Measurements from ENCODE around the gene ZAR1.
A peak's percentile ranks its signal among the peaks of the same experiment; 100 is the strongest.
"Not testable (repeated sequence)": the region's sequence is repeated elsewhere in the genome, so short reads cannot be mapped to it uniquely, and the experiment has no call there.

Gene ZAR1, protein sequence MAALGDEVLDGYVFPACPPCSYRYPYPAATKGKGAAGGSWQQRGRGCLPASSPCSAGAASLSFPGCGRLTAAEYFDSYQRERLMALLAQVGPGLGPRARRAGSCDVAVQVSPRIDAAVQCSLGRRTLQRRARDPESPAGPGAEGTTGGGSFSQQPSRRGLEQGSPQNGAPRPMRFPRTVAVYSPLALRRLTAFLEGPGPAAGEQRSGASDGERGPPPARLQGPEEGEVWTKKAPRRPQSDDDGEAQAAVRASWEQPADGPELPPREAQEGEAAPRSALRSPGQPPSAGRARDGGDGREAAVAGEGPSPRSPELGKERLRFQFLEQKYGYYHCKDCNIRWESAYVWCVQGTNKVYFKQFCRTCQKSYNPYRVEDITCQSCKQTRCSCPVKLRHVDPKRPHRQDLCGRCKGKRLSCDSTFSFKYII

GRCh38 chr4:48490012-48490679 lies at the start of gene ZAR1:
Gene ZAR1 (plus strand): TSS chr4:48490252. CDS start chr4:48490292, 40 bp downstream.
- DNase-seq (ENCODE audit: low spot score): peak; percentile 32

DNA sequence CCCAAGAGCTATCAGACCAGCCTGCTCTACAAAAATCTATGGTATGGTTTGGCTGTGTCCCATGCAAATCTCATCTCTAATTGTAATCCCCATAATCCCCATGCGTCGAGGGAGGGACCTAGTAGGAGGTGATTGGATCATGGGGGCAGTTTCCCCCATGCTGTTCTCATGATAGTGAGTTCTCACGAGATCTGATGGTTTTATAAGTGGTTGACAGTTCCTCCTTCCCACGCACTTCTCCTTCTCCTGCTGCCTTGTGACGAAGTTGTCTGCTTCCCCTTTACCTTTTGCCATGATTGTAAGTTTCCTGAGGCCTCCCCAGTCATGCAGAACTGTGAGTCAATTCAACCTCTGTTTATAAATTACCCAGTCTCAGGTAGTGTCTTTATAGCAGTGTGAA lies 49.1 kb upstream of the ZAR1 start:
- not testable (repeated sequence) for DNase-seq (ENCODE audit: low spot score)

- no peak for DNase-seq (ENCODE audit: low spot score)
Measured at GRCh38 chr4:48445704-48446103, 44.3 kb upstream of the ZAR1 start.

DNA sequence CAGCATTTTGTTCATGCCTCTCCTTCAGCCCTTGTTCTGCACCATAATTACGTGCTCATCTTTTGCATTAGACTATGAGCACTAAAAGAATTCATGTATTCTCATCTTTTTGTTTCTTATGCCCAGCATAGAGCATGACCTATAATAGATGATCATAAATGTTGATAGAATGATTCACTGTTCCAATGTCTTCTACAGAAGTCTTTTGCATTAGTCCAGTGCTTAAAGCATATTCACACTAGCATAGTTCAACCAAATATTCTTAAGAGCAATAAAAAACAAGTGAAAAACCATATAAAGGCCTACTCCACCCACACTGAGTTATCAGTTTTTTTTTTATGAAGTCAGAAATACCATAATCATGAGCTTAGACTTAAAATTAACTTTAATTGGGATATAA lies 43.4 kb upstream of the ZAR1 start:
- no peak for DNase-seq (ENCODE audit: low spot score)

- no peak for DNase-seq (ENCODE audit: low spot score)
Measured at GRCh38 chr4:48449151-48449550, 40.9 kb upstream of the ZAR1 start.

- DNase-seq (ENCODE audit: low spot score): no peak
Measured at GRCh38 chr4:48450740-48451139, 39.3 kb upstream of the ZAR1 start.

GRCh38 chr4:48451656-48452055 lies 38.4 kb upstream of the ZAR1 start:
- not testable (repeated sequence) for DNase-seq (ENCODE audit: low spot score)

GRCh38 chr4:48454591-48454990 lies 35.5 kb upstream of the ZAR1 start:
- no peak for DNase-seq (ENCODE audit: low spot score)

GRCh38 chr4:48461000-48461399 lies 29.1 kb upstream of the ZAR1 start:
- no peak for DNase-seq (ENCODE audit: low spot score)

GRCh38 chr4:48462363-48462762 lies 27.7 kb upstream of the ZAR1 start:
- DNase-seq (ENCODE audit: low spot score): no peak

- DNase-seq (ENCODE audit: low spot score): no peak
Measured at GRCh38 chr4:48467442-48467841, 22.6 kb upstream of the ZAR1 start.

DNA sequence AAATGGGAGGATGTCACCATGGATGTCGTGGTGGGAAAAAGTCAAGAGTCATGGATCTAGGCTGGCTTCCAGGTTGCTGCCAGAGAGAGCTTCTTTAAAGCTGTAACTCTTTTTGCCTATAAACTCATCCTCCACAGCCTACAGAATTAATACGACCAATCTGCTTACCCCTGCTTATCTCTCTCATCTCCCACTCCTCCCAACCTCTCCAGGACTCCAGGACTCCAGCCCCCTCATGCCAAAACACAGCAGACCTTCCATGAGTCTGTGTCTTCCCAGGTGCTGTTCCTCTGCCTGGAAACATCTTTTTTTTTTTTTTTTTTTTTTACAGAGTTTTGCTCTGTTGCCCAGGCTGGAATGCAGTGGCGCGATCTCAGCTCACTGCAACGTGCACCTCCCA lies 22.2 kb upstream of the ZAR1 start:
- no peak for DNase-seq (ENCODE audit: low spot score)

- DNase-seq (ENCODE audit: low spot score): no peak
Measured at GRCh38 chr4:48470137-48470536, 19.9 kb upstream of the ZAR1 start.

GRCh38 chr4:48470570-48470969 lies 19.5 kb upstream of the ZAR1 start:
- no peak for DNase-seq (ENCODE audit: low spot score)

- DNase-seq (ENCODE audit: low spot score): no peak
Measured at GRCh38 chr4:48472794-48473193, 17.3 kb upstream of the ZAR1 start.

DNA sequence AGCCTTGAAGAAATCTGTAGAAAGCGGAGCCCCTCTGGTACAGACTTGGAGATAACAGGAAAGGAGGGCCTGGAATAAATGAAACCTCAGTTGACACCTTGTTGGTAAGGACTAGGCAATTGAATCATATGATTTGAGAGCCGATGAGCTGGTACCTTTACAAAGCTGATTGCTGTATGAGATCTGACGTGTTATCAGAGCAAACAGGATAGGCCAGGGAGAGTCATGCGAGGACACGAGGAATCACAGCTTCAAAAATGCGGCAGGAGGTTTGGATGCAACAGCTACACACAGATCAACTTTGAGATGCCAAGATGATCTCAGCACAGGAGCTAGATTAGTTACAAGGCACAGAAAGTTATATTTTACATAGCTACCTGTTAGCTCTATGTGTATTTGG lies 14.3 kb upstream of the ZAR1 start:
- no peak for DNase-seq (ENCODE audit: low spot score)

- no peak for DNase-seq (ENCODE audit: low spot score)
Measured at GRCh38 chr4:48478273-48478672, 11.8 kb upstream of the ZAR1 start.

DNA sequence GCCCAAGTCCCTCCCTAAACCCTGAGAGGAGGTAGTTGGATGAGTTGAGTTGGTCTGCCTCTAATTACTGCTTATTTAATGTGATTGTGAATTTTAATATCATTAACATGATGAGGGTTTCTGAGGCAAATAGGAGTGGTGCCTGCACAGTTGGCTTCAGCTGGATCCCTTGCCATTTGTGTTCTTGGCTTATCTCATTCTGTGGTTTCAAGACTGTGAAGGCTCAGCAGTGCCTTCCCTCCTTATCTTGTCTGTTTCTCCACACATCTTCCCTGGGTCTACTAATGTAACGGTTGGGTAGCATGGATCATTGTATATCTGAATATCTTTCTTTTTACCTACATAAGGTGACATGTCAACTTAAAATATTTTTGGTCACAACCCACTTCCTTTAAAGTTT lies 8.5 kb upstream of the ZAR1 start:
- no peak for DNase-seq (ENCODE audit: low spot score)

DNA sequence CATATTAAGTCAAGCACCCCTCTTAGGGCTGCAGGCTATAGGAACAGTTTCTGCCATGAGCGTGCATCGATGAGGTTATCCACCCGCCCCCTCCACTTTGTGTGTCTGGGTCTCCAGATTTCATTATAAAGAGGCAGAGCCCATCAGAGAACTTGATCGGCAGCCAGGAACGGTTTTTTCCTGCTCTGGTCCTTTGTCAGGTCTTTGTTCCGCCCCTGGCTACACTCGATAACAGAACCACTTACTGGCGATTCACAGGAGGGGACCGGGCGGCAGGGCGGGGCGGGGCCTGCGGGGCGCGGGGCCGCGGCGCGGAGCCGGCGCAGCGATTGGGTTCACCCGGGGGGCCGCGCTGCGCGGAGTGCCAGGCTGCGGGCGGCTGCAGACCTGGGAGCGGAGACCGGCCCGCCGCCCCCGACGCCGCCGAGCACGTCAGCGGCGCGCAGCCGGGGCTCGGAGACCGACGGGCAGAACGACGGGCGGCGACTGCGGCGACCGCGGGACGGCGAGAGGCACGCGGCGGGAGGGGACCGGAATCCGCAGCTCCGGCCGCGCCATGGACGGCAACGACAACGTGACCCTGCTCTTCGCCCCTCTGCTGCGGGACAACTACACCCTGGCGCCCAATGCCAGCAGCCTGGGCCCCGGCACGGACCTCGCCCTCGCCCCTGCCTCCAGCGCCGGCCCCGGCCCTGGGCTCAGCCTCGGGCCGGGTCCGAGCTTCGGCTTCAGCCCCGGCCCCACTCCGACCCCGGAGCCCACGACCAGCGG lies 6.9 kb upstream of the ZAR1 start, which contains the start of gene SLC10A4:
SLC10A4 (plus strand) TSS at position 338 of the 771 bp plus-strand sequence; CDS start at position 557, 219 bp downstream.
- peak; percentile 91 for DNase-seq (ENCODE audit: low spot score)

DNA sequence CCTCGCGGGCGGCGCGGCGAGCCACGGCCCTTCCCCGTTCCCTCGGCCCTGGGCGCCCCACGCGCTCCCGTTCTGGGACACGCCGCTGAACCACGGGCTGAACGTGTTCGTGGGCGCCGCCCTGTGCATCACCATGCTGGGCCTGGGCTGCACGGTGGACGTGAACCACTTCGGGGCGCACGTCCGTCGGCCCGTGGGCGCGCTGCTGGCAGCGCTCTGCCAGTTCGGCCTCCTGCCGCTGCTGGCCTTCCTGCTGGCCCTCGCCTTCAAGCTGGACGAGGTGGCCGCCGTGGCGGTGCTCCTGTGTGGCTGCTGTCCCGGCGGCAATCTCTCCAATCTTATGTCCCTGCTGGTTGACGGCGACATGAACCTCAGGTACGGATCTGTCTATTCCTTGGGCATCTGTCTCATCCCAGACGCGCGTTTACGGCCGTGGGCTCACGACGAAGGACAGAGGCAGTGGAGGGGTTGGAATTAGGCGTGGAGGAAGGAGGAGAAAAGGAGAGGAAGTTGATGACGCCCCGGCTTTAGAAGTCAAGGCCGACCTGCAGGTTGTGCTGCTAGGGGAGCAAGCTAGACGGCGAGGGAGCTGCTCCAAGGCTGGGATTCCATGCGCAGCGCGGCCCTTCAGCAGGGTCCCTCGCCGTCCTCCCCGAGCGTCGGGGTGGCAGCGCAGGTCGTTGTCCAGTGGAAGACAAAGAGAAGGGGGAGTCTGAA lies 6.1 kb upstream of the ZAR1 start:
- peak; percentile 75 for DNase-seq (ENCODE audit: low spot score)

GRCh38 chr4:48484494-48485168 lies 5.4 kb upstream of the ZAR1 start:
- no peak for DNase-seq (ENCODE audit: low spot score)

- no peak for DNase-seq (ENCODE audit: low spot score)
Measured at GRCh38 chr4:48489683-48490011, 405 bp upstream of the ZAR1 start.

All from D341Med (cell line).